GM10847 (cell line): ENCODE data around the gene FASTKD3.

Source experiments
- POLR2A ChIP-seq: IDR thresholded peaks from 2 replicates; pipeline ENCODE4 v1.6.1; 2011; ENCODE audit not compliant: insufficient read length; ENCODE audit errors: extremely low read depth

Gene FASTKD3

DNA sequence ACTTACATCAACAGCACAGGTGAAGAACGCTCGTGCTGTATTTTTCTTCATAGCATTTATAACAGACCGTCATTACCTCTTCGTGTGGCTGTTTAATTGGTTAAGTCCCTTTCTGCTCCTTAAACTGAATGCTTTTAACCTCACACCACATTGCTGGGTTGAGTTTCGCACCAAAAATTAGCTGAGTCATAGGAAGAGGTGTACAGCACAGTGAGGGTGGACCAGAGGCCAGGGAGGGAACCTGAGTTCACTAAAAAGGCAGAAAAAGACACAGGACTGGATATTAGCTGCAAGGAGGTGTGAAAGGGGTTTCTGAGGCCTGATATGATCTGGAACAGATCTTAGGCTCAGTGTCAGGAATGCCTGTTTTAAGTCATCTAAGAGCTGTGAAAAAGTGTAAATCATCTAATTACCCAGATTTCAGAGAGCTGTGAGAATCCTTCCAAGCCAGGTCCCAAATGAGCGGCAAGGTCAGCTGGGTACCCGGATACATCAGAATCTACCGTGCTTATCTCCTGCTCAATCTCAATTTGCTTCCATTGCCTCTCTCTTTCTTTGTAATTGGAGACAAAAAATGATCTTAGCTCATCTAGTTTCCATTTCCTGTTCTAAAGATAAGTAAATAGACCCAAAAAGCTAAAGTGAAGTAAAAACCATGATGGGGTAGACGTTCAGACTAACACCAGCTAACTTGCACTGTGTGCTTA is 10.8 kb downstream of the FASTKD3 start:
- TF ChIP-seq POLR2A = no peak

- no peak for TF ChIP-seq POLR2A
These were observed 11.5 kb downstream of the FASTKD3 start for GRCh38 chr5:7857361-7857760.

- TF ChIP-seq POLR2A = no peak
These were observed 12.0 kb downstream of the FASTKD3 start for GRCh38 chr5:7856855-7857254.

DNA sequence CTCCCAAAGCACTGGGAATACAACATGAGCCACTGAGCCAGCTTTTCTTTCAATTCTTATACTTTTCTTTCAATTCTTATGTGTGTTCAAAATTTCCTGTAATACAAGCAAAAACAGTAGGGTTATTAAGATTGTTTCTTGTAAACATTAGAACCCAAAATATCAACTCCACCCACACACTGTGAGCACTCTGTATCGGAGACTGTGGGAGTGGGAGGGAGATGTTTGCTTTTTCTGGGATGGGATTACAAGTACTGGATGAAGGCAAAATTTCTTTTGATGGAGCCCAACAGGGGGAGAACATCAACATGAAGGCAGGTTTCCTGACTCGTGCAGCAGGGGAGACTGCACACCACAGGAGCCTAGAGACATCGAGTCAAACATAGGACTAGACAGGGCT is 13.2 kb downstream of the FASTKD3 start:
- TF ChIP-seq POLR2A = no peak

DNA sequence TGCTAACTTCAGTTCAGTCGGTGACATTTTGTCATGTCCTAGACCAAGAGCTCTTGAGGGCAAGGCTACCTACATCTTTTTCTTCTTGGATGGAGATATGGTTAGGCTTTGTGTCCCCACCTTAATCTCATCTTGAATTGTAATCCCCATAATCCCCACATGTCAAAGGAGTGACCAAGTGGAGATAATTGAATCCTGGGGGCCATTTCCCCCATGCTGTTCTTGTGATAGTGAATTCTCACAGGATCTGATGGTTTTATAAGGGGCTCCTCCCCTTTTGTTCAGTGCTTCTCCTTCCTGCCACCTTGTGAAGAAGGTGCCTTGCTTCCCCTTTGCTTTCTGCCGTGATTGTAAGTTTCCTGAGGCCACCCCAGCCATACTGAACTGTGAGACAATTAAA is 15.8 kb downstream of the FASTKD3 start:
- TF ChIP-seq POLR2A = no peak

GRCh38 chr5:7852542-7852941 is 16.3 kb downstream of the FASTKD3 start:
- TF ChIP-seq POLR2A = no peak

DNA sequence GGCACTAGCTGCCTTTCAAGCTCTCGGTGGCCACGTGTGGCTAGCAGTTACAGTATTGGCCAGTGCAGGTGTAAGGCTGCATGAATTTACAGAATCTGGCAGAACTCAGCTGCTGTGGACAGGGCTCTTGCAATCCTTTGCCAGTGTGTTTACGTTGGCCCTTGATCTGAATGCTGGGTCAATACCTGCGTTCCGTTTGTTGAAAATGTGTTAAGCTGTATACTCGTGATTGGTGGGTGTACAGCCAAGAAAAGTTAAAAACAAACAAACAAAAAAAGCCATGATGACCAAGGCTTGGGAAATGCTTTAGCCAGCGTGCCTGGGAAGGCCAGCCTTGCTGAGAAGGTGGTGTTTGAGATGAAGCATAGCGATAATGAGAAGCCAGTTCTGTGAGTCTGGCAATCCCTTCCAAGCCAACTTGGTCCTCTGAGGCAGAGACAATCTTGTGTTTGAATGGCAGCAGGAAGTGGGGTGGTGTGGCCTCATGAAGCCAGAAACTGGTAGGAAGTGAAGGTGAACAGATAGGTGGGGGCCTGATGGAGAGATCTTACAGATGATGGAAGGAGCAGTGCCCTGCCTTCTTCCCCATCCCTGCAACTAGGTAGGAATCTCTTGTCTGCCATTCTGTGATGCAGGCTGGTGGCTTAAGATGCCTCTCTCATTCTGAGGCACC is 17.1 kb downstream of the FASTKD3 start:
- no peak for TF ChIP-seq POLR2A

DNA sequence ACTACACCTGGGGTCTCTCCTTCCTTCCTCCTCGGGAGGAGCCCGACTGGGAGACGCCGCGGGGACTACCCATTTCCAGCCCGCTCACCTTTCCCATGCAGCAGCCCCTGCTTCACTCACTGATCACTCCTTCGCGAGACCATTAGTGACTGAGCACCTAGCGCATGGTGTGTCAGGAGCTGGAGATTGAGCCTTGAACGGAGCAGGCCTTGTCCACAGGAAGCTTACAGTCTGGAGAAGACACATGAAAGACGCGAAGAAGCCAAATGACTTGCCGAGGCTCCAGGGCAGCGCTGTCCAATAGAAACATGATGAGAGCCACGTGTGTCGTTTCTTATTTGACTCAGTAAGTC is 17.6 kb downstream of the FASTKD3 start:
- no peak for TF ChIP-seq POLR2A

DNA sequence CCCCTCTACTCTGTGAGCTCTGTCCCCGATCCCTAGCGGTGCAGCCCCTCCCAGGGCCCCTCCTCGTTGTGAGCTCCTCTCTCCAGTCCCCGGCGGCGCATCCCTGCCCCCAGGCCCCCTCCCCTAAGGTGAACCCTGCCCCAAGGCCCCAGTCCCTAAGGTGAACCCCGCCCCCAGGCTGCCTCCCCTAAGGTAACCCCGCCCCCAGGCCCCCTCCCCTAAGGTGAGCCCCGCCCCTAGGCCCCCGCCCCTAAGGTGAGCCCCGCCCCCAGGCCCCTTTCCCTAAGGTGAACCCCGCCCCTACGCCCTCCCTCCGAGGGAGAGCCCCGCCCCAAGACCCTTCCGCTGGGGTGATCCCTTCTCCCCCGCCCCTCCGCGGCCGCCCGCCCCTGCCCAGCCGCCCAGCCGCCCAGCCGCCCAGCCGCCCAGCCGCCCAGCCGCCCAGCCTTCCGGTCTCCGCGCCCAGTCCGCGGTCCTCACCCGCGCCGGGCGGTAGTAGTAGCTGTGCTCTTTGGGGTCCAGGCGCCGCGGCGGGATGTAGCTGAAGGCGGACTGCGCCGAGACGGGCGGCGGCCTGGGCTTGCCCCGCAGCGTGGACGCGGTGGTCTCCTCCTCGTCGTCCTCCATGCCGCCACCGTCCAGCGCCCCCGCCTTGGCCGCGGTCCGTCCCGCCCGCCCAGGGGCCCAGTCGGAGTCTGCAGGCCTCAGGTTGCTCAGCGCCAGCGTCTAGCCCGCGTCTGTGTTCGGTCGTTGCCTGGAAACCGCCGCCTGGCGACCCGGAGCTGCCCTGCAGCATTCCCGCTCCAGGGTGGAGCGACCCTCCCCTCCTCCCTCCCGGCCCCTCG is 18.2 kb downstream of the FASTKD3 start, which contains the start of gene CFAP90:
Gene CFAP90, minus strand, starts transcription at position 739 of the 845 bp plus-strand sequence. Its CDS starts 112 bp downstream, at position 627.
- no peak for TF ChIP-seq POLR2A

DNA sequence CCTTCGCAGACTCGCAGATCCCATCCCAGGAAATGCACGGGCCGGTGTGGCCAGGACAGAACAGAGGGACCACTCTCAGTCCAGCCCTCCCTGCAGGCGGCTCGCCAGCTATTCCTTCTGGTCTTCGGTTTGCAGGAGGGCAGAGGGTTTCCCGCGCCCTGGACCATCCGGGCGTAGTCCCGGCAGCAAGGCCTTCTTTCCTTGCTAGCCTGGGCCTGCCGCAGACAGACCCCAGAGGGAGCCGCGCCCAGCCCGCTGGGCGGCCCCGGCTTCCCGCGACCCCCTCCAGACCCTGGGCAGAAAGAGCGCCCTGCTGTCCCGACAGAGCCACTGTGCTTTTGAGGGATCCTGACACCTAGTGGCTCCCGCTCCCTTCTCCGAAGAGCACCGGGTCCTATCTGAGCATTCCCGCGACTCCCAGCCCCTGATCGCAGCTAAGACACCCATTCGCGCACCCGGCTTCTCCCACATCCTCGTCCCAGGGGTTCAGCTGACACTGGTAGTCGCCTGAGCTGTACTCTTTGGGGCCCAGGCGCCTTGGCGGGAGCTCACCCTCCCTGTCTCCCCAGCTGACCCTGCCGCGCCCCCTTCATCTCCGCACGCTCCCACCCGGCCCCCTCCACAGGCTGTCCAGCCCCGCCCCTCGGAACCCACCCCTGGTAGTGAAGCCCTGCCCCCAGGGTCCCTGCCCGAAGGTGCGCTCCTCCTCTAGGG is 19.0 kb downstream of the FASTKD3 start:
- no peak for TF ChIP-seq POLR2A

GRCh38 chr5:7848296-7848695 is 20.5 kb downstream of the FASTKD3 start:
- no peak for TF ChIP-seq POLR2A

GRCh38 chr5:7846327-7846726 is 22.5 kb downstream of the FASTKD3 start:
- TF ChIP-seq POLR2A = no peak

GRCh38 chr5:7845557-7845956 is 23.3 kb downstream of the FASTKD3 start:
- no peak for TF ChIP-seq POLR2A

GRCh38 chr5:7844901-7845300 is 23.9 kb downstream of the FASTKD3 start:
- no peak for TF ChIP-seq POLR2A

DNA sequence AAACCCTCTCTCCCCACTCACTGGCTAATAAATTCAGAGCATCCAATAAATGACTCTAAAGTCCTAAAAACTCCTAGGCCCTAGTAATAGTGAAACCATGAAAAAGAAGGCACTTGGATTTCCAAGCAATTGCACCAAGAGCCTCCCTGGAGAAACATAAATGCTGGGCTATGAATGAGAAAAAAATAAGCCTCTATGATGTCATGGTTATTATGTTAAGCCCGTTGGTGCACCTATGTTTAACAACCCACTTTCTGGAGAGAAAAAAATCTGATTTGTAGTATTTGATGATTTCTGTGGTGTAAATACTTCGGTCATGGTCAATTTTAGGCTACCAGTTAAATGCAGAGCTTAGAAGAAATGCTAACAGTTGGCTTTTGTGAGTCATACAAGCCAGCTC is 26.3 kb downstream of the FASTKD3 start:
- no peak for TF ChIP-seq POLR2A
